ENCODE results near the gene SEPHS1.
"Not testable (repeated sequence)": the region's sequence is repeated elsewhere in the genome, so short reads cannot be mapped to it uniquely, and the experiment has no call there.

SEPHS1 gene

DNA sequence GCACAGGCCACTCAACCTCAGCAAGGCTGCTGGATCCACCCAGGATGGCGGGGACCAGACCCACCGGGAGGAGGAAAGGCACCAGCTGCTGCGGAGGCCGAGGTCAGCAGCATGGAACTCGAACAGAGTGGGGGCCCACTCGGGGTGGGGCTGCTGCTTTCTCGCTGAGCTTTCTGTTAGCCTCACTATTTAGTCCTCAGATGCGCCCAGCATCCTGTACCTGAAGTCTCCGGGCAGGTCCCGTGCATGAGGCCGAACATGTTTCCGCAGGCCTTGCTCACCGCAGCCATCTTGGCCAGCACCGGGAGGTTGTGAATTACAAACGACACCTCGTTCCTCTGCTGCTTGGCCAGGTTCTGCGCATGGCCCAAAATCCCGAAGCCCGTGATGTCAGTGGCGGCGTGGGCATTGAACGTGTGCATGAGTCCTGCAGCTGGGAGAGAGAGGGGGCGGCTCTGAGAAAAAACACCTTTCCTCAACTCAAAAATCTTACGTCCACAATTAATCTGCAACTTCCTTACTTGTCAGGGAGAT is 25.4 kb downstream of the SEPHS1 start:
- DNase-seq: no peak

GRCh38 chr10:13321576-13321975 is 26.5 kb downstream of the SEPHS1 start:
- DNase-seq: no peak

DNA sequence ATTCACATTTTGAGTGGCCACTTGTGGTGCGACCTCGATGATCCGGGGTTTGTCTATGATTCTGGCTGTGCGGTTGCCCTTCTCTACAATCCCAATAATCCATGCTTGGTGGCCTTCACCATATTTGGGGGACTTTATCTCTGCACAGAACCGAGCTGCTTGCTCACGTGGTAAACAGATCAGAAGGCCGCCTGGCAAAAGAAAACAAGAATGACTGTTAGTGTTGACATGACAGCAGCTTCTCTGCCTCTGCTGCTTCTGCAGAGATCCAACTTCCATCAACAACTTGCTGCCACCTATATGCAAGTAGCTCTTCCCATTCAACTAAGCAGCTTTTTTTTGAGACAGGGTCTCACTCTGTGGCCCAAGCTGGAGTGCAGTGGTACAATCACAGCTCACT is 28.9 kb downstream of the SEPHS1 start:
- DNase-seq: no peak

GRCh38 chr10:13317474-13317873 is 30.6 kb downstream of the SEPHS1 start:
- DNase-seq: no peak

GRCh38 chr10:13316635-13317311 is 31.3 kb downstream of the SEPHS1 start:
- DNase-seq: no peak

GRCh38 chr10:13315361-13315760 is 32.7 kb downstream of the SEPHS1 start:
- DNase-seq: no peak

- no peak for DNase-seq
Observed at GRCh38 chr10:13311177-13311575, 36.9 kb downstream of the SEPHS1 start.

DNA sequence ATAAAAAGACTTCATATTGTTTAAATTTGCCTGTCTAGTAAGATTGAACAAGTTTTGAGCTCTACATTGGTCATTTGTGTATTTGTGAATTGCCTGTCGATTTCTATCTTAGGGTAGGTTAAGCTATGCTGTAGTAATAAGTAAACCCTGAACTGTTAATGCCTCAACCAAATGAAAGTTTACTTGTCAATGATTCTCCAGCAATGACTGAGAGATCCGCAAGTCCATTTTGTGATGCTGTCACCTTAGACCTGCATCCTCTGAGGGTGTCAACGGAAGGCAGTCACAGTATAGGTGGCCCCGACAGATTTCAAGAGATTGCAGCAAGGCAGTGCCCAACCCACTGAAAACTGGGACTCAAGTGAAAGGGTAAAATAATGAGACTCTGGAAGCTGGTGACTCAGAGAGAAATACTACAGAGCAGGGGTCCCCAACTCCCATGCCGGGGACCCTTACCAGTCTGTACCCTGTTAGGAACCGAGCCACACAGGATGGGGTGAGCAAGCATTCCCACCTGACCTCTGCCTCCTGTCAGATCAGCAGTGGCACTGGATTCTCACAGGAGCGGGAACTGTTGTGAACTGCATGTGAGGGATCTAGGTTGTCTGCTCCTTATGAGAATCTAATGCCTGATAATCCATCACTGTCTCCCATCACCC is 37.4 kb downstream of the SEPHS1 start:
- DNase-seq: no peak

GRCh38 chr10:13309792-13310191 is 38.3 kb downstream of the SEPHS1 start:
- DNase-seq: no peak

DNA sequence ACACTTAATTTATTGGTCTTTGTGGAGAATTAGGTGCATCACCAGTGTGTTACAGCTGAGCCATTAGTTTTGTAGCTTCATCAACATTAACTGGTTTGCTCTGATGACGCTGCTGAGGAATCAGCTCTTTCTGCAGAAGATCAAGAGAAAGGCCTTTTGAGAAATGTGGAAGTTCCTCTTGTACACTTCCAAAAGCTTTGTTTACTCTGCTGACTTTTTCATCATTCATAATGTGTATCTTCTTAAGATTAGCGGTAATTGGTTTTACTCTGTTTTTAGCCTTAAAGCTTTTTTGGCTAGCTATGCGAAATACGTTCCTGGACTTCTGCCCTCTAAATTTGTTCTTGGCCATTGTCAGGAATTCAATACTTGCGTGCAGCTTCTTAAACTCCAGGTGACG is 40.0 kb downstream of the SEPHS1 start:
- no peak for DNase-seq

DNA sequence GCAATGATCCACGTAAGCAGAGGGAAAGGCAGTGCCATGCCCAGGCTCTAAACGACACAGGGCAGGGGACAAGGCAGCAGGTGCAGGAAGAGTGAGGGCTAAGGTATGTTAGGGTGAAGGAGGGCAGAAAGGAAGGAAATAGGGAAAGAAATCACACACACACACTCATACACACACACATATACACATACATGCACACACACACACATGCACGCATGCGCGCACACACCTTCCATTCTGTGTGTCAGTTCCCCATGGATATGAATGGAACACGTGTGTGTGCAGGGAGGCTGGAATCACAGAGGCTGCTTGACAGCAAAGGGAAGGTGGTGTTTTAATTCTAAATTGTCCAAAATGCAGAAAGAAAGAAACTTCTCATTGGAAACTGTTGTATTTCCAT is 42.0 kb downstream of the SEPHS1 start:
- DNase-seq: no peak

DNA sequence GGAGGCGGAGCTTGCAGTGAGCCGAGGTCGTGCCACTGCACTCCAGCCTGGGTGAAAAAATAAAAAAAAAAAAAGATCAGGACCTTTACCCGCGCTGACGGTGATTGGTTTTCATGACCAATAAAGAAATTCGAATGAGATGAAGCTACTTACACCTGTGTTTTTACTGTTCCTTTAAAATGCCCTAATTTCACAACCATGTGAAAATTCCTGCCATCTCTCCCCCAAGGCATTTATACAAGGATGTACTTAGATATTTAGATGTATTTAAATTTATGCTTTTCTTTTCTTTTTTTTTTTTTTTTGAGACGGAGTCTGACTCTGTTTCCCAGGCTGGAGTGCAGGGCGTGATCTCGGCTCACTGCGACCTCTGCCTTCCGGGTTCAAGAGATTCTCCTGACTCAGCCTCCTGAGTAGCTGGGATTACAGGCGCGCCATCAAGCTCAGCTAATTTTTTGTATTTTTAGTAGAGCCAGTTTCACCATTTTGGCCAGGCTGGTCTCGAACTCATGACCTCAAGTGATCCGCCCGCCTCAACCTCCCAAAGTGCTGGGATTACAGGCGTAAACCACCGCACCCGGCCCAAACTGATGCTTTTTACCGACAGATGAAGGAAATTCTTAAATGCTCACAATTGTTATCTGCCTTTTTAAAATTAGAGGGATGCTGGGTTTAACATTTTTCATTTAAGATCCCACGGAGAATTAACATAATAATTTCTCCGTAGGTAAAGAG is 45.1 kb downstream of the SEPHS1 start:
- no peak for DNase-seq

DNA sequence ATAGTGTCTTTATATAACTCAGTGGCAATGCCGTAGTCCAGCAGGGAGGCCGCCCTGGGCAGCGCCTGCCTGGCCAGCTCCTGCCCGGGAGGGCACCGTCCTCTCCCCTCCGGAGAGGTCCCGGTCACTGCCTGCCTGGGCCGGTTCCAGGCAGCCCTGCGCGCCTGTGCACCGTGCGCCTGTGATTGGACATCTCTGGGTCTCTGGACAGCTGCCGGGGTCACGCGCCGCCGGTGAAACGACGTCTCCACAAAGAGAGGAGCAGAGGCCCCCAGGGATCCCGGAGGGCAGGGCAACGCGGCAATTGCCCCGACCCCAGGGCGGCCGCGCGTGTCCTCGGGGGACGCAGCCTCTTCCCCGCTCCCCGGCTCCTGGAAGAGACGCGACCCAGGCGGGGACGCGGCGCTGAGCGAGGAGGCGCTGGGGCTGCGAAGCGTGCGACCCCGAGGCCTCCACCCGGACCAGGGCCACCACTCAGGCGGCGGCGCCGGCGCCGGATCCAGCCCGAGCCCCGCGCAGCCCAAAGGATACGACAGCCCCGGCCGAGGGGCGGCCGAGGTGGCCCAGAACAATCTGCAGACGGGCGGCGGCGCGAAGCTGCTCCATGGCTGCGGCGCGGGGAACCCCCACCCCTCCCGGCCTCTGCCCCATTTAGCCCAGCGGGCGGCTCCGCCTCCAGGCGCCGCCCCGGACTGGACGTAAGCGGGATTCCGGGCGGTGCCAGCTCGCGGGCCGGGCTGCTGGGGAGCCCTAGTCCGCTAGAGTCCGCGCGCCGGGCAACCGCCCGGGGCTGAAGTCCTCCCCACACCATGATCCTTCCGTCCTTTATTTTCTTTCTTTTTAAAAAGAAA is 48.4 kb downstream of the SEPHS1 start, which contains the start of gene PHYH:
Gene PHYH, minus strand, starts transcription at position 628 of the 851 bp plus-strand sequence. Its CDS starts 22 bp downstream, at position 606.
- peak; percentile 27 for DNase-seq

GRCh38 chr10:13298748-13299436 is 49.2 kb downstream of the SEPHS1 start:
- DNase-seq: no peak

DNA sequence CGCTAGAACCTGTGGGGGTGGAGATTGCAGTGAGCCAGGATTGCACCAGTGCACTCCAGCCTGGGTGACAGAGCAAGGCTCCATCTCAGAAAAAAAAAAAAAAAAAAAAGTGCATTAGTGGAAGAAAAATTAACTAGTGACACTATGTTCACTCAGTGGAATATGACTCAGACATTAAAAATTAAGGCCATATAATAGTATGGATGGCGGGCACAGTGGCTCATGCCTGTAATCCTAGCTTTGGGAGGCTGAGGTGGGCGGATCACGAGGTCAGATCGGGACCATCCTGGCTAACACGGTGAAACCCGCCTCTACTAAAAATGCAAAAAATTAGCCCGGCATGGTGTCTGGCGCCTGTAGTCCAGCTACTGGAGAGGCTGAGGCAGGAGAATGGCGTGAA is 51.6 kb downstream of the SEPHS1 start:
- DNase-seq: no peak

DNA sequence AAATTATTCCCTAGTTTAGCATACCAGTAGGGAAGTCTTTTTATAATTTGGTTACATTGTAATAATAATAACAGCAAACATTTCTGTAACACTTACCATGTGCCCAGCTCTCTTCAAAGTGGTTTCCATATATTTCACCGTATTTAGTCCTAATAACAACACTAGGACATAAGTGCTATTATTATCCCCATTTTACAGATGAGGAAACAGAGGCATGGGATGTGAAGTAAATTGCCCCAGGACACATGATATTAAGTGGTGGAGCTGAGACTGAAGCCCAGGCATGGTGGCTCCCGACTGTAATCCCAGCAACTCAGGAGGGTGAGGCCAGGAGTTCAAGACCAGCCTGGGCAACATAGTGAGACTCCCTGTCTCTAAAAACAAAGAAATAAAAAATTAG is 53.3 kb downstream of the SEPHS1 start:
- DNase-seq: no peak

DNA sequence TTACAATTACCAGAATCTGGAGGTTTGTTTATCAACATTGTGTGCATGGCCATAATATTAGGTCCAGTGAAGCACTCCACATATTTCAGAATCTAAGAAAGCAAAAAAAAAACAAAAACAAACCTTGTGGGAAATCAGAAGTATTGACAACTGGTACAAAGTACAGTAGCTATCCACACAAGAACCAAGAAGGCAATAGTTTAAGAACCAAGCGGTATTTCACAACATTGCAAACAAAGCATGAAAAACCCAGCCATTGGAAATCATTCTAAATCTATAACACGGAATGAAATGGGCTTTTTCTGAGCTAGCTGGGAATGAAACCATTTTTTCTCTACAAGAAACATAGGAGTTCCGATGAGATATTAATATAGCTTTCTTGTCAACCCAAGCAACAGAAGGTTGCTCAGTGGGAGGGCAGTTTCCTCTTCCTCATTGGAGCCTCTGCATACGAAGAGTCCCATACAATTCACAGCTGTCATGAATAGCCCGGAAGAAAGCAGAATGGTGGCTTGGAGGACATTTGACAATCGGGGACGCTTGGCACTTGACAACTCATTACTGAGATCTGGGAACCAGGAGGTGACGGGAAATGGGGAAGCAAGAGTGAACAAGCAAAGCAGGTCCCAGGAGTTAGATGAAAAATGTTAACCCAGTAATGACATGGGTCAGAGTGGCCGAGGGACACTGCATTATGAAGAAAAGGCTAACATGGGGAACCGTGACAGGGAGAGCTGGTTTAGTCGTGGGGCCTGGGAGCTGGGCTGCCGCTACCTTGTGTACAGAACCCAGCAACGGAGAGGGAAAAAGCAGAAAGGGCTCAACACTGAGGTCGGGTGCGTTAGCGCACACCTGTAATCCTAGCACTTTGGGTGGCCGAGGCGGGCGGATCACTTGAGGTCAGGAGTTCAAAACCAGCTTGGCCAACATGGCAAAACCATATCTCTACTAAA is 56.0 kb downstream of the SEPHS1 start:
- DNase-seq: no peak

- DNase-seq: no peak
Observed at GRCh38 chr10:13291061-13291460, 57.0 kb downstream of the SEPHS1 start.

DNA sequence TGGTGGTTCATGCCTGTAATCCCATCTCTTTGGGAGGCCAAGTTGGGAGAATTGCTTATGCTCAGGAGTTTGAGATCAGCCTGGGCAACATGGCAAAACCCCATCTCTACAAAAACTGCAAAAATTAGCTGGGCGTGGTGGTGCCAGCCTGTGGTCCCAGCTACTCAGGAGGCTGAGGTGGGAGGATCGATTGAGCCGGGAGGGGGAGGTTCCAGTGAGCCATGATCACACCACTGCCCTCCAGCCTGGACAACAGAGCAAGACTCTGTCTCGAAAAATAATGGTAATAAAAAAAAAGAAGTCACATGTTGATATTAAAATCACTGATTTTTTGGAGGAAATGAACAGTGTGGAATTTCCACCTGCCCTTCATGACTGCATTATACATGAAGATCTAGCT is 64.0 kb downstream of the SEPHS1 start:
- DNase-seq: no peak

GRCh38 chr10:13282348-13282747 is 65.7 kb downstream of the SEPHS1 start:
- not testable (repeated sequence) for DNase-seq

Data from NCI-H526 treated with DMSO at 0.1 percent for 48 hours (cell line).